HEK293 (cell line): Measurements from ENCODE around the gene LEF1.

Source experiments
- CTCF ChIA-PET: fragments of 350-600 bp; formaldehyde crosslinking; extraction: SDS; loops from one replicate; lab custom pipeline; 2021; ENCODE audit warnings: antibody characterized with exemption; lab: Yijun Ruan, JAX
- POLR2A ChIA-PET: fragments of 300-600 bp; formaldehyde crosslinking; extraction: SDS; loops from one replicate; lab custom pipeline; 2020; ENCODE audit warnings: antibody characterized with exemption, inconsistent platforms; lab: Yijun Ruan, JAX
- H3K27ac ChIP-seq: fragments of 200-500 bp; sonication (Bioruptor generic); 2 replicates; pipeline ENCODE4 v1.5.1; 2014; ENCODE audit warnings: low read depth, low read length, control low read depth, inconsistent platforms; ENCODE audit errors: extremely low read depth
- H3K36me3 ChIP-seq, 2 experiments: fragments of 200-500 bp in 1 of 2; sonication (Bioruptor generic) in 1 of 2; 1 replicate in 1 of 2; 2 replicates in 1 of 2; pipeline ENCODE4 v1.5.1; 2014 to 2017; ENCODE audit warnings: inconsistent platforms in 2 of 2, low read length in 2 of 2; ENCODE audit not compliant: control insufficient read depth in 2 of 2, insufficient read depth in 1 of 2
- H3K4me1 ChIP-seq: fragments of 200-500 bp; sonication (Bioruptor generic); 2 replicates; pipeline ENCODE4 v1.5.1; 2014; ENCODE audit warnings: mild to moderate bottlenecking, low read length, inconsistent platforms; ENCODE audit not compliant: control insufficient read depth, insufficient read depth
- H3K4me3 ChIP-seq: 2 replicates; pipeline ENCODE4 v1.5.1; 2011; ENCODE audit warnings: low read depth, mild to moderate bottlenecking, control low read depth, low read length, moderate library complexity
- H3K9me3 ChIP-seq: fragments of 200-500 bp; sonication (Bioruptor generic); 2 replicates; pipeline ENCODE4 v1.5.1; 2014; ENCODE audit warnings: low read depth, low read length, inconsistent platforms; ENCODE audit not compliant: control insufficient read depth, insufficient read depth
- KLF1 ChIP-seq: fragments of 450-650 bp; formaldehyde crosslinking; IDR thresholded peaks from 2 replicates; pipeline ENCODE4 v1.5.1; 2016; ENCODE audit warnings: missing biosample characterization, missing genetic modification characterization
- ZFP3 ChIP-seq: fragments of 450-650 bp; formaldehyde crosslinking; IDR thresholded peaks from 2 replicates; pipeline ENCODE4 v1.5.1; 2016; ENCODE audit warnings: low read depth, missing biosample characterization, missing genetic modification characterization
- ZNF10 ChIP-seq: fragments of 450-650 bp; formaldehyde crosslinking; IDR thresholded peaks from 2 replicates; pipeline ENCODE4 v1.5.1; 2017; ENCODE audit warnings: missing biosample characterization, missing genetic modification characterization
- ZNF112 ChIP-seq: fragments of 450-650 bp; formaldehyde crosslinking; IDR thresholded peaks from 2 replicates; pipeline ENCODE4 v1.5.0; 2017; ENCODE audit warnings: missing biosample characterization, missing genetic modification characterization
- ZNF132 ChIP-seq: fragments of 450-650 bp; formaldehyde crosslinking; IDR thresholded peaks from 2 replicates; pipeline ENCODE4 v1.5.1; 2017; ENCODE audit warnings: missing biosample characterization, missing genetic modification characterization, borderline replicate concordance
- ZNF302 ChIP-seq: fragments of 450-650 bp; formaldehyde crosslinking; IDR thresholded peaks from 2 replicates; pipeline ENCODE4 v1.5.1; 2016; ENCODE audit warnings: missing biosample characterization, missing genetic modification characterization, low read depth
- ZNF747 ChIP-seq: fragments of 450-650 bp; formaldehyde crosslinking; IDR thresholded peaks from 2 replicates; pipeline ENCODE4 v1.5.1; 2016; ENCODE audit warnings: missing biosample characterization, missing genetic modification characterization
- ZSCAN30 ChIP-seq: fragments of 450-650 bp; IDR thresholded peaks from 2 replicates; pipeline ENCODE4 v1.5.1; 2018; ENCODE audit warnings: missing biosample characterization, mild to moderate bottlenecking, missing genetic modification characterization, moderate library complexity
- TF ChIP-seq, protein P1 (sequence below): fragments of 450-650 bp; formaldehyde crosslinking; IDR thresholded peaks from 2 replicates; pipeline ENCODE4 v1.5.1; 2016; ENCODE audit warnings: missing biosample characterization, missing genetic modification characterization
- TF ChIP-seq, protein P2 (sequence below): fragments of 450-650 bp; formaldehyde crosslinking; IDR thresholded peaks from 2 replicates; pipeline ENCODE4 v1.5.1; 2016; ENCODE audit warnings: missing biosample characterization, missing genetic modification characterization
- TF ChIP-seq, protein P3 (sequence below): fragments of 450-650 bp; formaldehyde crosslinking; conservative IDR thresholded peaks from 2 replicates; pipeline ENCODE4 v1.5.1; 2016; ENCODE audit warnings: low read depth, missing biosample characterization, missing genetic modification characterization
- TF ChIP-seq, protein P4 (sequence below): fragments of 450-650 bp; formaldehyde crosslinking; IDR thresholded peaks from 2 replicates; pipeline ENCODE4 v1.5.1; 2016; ENCODE audit warnings: missing biosample characterization, missing genetic modification characterization
- TF ChIP-seq, protein P5 (sequence below): fragments of 450-650 bp; formaldehyde crosslinking; optimal IDR thresholded peaks from 2 replicates; pipeline ENCODE3; 2016; ENCODE audit warnings: missing biosample characterization, mild to moderate bottlenecking, missing genetic modification characterization
- TF ChIP-seq, protein P6 (sequence below): fragments of 450-650 bp; formaldehyde crosslinking; IDR thresholded peaks from 2 replicates; pipeline ENCODE4 v1.5.1; 2017; ENCODE audit warnings: missing biosample characterization, missing genetic modification characterization
- TF ChIP-seq, protein P7 (sequence below): fragments of 450-650 bp; formaldehyde crosslinking; IDR thresholded peaks from 2 replicates; pipeline ENCODE4 v1.5.1; 2016; ENCODE audit warnings: missing biosample characterization, missing genetic modification characterization

Gene LEF1

DNA sequence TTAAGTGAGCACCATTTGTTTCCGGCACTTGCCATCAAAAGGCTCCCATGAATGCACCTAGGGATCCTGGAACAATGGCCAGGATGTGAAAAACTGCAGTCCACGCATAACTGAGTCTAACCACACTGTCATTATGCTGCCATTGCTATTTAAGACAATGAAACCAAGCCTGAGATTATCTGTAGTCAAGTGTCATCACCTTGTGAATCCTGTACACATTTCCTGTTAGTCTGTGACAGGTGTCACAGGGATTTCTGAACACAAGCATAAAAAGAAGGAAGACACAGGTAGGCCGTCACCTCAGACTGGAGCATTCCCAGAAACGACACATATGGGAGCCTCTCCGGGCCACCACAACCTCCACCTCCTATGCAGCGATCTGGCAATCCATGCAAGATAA, 112.3 kb downstream of the LEF1 start:
- TF ChIP-seq, protein P1, sequence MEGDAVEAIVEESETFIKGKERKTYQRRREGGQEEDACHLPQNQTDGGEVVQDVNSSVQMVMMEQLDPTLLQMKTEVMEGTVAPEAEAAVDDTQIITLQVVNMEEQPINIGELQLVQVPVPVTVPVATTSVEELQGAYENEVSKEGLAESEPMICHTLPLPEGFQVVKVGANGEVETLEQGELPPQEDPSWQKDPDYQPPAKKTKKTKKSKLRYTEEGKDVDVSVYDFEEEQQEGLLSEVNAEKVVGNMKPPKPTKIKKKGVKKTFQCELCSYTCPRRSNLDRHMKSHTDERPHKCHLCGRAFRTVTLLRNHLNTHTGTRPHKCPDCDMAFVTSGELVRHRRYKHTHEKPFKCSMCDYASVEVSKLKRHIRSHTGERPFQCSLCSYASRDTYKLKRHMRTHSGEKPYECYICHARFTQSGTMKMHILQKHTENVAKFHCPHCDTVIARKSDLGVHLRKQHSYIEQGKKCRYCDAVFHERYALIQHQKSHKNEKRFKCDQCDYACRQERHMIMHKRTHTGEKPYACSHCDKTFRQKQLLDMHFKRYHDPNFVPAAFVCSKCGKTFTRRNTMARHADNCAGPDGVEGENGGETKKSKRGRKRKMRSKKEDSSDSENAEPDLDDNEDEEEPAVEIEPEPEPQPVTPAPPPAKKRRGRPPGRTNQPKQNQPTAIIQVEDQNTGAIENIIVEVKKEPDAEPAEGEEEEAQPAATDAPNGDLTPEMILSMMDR: no peak
- TF ChIP-seq, protein P2, sequence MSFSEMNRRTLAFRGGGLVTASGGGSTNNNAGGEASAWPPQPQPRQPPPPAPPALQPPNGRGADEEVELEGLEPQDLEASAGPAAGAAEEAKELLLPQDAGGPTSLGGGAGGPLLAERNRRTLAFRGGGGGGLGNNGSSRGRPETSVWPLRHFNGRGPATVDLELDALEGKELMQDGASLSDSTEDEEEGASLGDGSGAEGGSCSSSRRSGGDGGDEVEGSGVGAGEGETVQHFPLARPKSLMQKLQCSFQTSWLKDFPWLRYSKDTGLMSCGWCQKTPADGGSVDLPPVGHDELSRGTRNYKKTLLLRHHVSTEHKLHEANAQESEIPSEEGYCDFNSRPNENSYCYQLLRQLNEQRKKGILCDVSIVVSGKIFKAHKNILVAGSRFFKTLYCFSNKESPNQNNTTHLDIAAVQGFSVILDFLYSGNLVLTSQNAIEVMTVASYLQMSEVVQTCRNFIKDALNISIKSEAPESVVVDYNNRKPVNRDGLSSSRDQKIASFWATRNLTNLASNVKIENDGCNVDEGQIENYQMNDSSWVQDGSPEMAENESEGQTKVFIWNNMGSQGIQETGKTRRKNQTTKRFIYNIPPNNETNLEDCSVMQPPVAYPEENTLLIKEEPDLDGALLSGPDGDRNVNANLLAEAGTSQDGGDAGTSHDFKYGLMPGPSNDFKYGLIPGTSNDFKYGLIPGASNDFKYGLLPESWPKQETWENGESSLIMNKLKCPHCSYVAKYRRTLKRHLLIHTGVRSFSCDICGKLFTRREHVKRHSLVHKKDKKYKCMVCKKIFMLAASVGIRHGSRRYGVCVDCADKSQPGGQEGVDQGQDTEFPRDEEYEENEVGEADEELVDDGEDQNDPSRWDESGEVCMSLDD (tag by site-specific recombination): no peak
- no peak for TF ChIP-seq ZNF112 (tag by site-specific recombination)
- TF ChIP-seq ZNF302 (tag by site-specific recombination): no peak
- TF ChIP-seq ZFP3: no peak
- TF ChIP-seq, all 188 proteins: peak for 0
- no peak overlapping the region for H3K4me3 ChIP-seq
- CTCF ChIA-PET: no interaction called here
- H3K36me3 ChIP-seq: peaks cover 0 to 15% of the 10 kb centered on the region in 2 experiments; a peak in 1 of 3 replicates
- no peak overlapping the region for H3K27ac ChIP-seq
- no peaks in the 10 kb centered on the region for H3K4me1 ChIP-seq
- POLR2A ChIA-PET: no interaction called here
- H3K9me3 ChIP-seq: no peaks in the 10 kb centered on the region

DNA sequence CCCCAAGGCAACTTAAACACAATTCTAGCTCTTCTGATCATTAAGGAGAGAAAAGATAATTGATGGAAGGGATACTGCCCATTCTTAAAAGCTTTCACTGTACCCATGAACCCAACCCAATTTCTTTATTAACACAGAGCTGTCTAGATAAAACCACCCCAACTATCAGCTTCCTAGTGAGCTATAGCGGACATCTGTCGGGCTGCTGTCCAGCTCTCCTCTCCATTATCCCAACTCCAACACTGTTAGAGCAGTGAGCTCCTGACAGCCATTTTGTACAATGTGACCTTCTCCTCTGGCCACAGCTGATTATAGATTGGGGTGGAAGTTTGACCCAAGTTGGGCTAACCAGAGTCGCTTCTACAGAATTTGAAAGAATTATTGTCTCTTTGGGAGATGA, 112.9 kb downstream of the LEF1 start:
- Histone ChIP-seq H3K4me1 (no peaks in the 10 kb centered on the region), H3K27ac (no peak overlapping the region), H3K36me3 (peaks cover 0 to 15% of the 10 kb centered on the region in 2 experiments; a peak in 1 of 3 replicates), H3K9me3 (no peaks in the 10 kb centered on the region)
- TF ChIP-seq, protein P3, sequence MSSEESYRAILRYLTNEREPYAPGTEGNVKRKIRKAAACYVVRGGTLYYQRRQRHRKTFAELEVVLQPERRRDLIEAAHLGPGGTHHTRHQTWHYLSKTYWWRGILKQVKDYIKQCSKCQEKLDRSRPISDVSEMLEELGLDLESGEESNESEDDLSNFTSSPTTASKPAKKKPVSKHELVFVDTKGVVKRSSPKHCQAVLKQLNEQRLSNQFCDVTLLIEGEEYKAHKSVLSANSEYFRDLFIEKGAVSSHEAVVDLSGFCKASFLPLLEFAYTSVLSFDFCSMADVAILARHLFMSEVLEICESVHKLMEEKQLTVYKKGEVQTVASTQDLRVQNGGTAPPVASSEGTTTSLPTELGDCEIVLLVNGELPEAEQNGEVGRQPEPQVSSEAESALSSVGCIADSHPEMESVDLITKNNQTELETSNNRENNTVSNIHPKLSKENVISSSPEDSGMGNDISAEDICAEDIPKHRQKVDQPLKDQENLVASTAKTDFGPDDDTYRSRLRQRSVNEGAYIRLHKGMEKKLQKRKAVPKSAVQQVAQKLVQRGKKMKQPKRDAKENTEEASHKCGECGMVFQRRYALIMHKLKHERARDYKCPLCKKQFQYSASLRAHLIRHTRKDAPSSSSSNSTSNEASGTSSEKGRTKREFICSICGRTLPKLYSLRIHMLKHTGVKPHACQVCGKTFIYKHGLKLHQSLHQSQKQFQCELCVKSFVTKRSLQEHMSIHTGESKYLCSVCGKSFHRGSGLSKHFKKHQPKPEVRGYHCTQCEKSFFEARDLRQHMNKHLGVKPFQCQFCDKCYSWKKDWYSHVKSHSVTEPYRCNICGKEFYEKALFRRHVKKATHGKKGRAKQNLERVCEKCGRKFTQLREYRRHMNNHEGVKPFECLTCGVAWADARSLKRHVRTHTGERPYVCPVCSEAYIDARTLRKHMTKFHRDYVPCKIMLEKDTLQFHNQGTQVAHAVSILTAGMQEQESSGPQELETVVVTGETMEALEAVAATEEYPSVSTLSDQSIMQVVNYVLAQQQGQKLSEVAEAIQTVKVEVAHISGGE: no peak
- TF ChIP-seq ZNF747 (tag by site-specific recombination): no peak
- TF ChIP-seq, protein P4, sequence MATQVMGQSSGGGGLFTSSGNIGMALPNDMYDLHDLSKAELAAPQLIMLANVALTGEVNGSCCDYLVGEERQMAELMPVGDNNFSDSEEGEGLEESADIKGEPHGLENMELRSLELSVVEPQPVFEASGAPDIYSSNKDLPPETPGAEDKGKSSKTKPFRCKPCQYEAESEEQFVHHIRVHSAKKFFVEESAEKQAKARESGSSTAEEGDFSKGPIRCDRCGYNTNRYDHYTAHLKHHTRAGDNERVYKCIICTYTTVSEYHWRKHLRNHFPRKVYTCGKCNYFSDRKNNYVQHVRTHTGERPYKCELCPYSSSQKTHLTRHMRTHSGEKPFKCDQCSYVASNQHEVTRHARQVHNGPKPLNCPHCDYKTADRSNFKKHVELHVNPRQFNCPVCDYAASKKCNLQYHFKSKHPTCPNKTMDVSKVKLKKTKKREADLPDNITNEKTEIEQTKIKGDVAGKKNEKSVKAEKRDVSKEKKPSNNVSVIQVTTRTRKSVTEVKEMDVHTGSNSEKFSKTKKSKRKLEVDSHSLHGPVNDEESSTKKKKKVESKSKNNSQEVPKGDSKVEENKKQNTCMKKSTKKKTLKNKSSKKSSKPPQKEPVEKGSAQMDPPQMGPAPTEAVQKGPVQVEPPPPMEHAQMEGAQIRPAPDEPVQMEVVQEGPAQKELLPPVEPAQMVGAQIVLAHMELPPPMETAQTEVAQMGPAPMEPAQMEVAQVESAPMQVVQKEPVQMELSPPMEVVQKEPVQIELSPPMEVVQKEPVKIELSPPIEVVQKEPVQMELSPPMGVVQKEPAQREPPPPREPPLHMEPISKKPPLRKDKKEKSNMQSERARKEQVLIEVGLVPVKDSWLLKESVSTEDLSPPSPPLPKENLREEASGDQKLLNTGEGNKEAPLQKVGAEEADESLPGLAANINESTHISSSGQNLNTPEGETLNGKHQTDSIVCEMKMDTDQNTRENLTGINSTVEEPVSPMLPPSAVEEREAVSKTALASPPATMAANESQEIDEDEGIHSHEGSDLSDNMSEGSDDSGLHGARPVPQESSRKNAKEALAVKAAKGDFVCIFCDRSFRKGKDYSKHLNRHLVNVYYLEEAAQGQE: 0 out of 2 replicates have a peak, but pooled peaks have one; percentile 51
- TF ChIP-seq, all 188 proteins: peak for 1
- ChIA-PET POLR2A (no interaction called here), CTCF (no interaction called here)
- H3K4me3 ChIP-seq: no peak overlapping the region

DNA sequence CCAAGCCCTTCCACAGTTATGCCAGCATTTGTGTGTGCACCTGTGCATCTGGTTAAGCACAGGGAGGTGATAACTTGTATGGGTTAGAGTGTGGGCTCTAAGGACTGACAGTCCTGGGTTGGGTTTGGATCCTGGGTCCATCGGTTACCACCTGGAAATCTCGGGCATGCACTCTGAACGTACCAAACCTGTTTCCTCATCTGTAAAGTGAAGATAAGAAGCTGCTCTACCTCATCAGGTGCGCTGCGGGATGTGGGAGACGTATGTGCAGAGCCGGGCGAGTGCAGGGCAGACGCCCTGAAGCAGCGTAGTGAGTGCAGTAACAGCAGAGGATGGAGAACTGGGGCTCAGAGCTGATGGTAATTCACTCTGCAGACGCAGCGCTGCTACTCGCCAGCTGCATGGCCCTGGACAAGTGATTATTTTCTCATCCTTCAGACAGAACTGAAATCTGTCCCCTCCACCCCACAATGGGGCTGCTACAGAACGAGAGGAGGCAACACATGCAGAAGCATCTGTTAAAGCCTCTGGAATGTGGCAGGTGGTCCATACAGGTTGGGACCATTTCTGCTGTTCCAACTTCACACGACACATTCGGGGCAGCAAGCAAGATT, 114.6 kb downstream of the LEF1 start:
- CTCF ChIA-PET: interaction anchor here (0.6 to 1.1 kb wide), 3 partner anchors 35 to 518 kb away, joined by 3 to 4 read pairs (median 3); no protein-coding TSS in a partner anchor
- POLR2A ChIA-PET: no interaction called here
- no peak overlapping the region for H3K27ac ChIP-seq
- H3K36me3 ChIP-seq: peaks cover 0 to 18% of the 10 kb centered on the region in 2 experiments; a peak in 1 of 3 replicates
- no peaks in the 10 kb centered on the region for H3K4me1 ChIP-seq
- no peak overlapping the region for H3K4me3 ChIP-seq
- no peaks in the 10 kb centered on the region for H3K9me3 ChIP-seq
- TF ChIP-seq, protein P5, sequence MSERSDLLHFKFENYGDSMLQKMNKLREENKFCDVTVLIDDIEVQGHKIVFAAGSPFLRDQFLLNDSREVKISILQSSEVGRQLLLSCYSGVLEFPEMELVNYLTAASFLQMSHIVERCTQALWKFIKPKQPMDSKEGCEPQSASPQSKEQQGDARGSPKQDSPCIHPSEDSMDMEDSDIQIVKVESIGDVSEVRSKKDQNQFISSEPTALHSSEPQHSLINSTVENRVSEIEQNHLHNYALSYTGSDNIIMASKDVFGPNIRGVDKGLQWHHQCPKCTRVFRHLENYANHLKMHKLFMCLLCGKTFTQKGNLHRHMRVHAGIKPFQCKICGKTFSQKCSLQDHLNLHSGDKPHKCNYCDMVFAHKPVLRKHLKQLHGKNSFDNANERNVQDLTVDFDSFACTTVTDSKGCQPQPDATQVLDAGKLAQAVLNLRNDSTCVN (tag by site-specific recombination): no peak
- TF ChIP-seq, protein P6, sequence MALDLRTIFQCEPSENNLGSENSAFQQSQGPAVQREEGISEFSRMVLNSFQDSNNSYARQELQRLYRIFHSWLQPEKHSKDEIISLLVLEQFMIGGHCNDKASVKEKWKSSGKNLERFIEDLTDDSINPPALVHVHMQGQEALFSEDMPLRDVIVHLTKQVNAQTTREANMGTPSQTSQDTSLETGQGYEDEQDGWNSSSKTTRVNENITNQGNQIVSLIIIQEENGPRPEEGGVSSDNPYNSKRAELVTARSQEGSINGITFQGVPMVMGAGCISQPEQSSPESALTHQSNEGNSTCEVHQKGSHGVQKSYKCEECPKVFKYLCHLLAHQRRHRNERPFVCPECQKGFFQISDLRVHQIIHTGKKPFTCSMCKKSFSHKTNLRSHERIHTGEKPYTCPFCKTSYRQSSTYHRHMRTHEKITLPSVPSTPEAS: no peak
- TF ChIP-seq ZNF132 (tag by site-specific recombination) (no peak), ZNF10 (tag by site-specific recombination) (no peak), ZSCAN30 (no peak), KLF1 (tag by site-specific recombination) (no peak)
- TF ChIP-seq, protein P7, sequence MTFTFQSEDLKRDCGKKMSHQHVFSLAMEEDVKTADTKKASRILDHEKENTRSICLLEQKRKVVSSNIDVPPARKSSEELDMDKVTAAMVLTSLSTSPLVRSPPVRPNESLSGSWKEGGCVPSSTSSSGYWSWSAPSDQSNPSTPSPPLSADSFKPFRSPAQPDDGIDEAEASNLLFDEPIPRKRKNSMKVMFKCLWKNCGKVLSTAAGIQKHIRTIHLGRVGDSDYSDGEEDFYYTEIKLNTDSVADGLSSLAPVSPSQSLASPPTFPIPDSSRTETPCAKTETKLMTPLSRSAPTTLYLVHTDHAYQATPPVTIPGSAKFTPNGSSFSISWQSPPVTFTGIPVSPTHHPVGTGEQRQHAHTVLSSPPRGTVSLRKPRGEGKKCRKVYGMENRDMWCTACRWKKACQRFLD: no peak
